ENCODE measurements around the gene TRIM72. TPM values are rescaled to one million over a fixed set of nuclear protein-coding genes. Genes with fewer than 3 reads are reported as not detected.

Gene TRIM72
- polyA plus RNA-seq, 1 donor (not counting 4 experiments of a cell fraction or from before 2014, with no cell fraction given): not detected

DNA sequence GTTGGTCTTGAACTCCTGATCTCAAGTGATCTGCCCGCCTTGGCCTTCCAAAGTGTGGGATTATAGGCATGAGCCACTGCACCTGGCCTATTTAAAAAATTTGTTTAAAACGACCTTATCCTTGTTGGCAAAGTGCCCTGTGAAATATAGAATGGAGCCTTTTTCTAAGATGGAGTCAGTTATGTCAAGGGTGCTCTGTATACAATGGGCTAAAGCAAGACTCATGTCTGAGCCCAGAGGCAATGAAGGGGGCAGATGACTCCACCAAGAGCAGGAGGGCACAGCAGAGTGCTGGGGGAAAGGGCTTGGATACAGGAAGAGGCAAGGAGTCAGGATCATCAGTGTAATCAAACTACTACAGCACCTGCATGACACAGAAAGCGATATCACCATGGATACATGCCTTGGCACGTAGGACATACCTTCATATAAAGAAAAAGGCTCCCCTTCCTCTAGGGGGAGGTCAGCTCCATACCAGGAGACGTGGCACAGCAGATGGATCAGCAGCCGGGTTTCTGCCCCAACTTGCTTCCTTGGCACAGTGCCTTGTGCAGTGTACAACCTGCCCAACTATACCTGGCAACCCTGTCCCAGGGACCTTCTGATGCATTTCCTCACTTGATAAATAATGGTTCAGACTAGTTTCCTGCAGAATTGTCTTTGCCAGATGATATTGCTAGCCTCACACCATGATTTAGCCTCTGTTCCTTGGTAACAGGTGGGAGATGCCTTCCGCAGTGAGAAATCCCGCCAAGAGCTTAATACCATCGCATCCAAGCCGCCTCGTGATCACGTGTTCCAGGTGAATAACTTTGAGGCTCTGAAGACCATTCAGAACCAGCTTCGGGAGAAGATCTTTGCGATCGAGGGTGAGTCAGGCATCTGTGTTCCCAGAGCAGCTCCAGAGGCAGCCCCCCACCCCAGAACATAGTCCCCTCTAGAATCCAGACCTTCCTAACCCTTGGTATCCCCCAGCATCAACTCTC is 61.2 kb downstream of the TRIM72 start:
- TF ChIP-seq EZH2 (IDR thresholded peaks at IDR 0.05; ENCODE audit: low read length): no peak
- TF ChIP-seq, protein P1, sequence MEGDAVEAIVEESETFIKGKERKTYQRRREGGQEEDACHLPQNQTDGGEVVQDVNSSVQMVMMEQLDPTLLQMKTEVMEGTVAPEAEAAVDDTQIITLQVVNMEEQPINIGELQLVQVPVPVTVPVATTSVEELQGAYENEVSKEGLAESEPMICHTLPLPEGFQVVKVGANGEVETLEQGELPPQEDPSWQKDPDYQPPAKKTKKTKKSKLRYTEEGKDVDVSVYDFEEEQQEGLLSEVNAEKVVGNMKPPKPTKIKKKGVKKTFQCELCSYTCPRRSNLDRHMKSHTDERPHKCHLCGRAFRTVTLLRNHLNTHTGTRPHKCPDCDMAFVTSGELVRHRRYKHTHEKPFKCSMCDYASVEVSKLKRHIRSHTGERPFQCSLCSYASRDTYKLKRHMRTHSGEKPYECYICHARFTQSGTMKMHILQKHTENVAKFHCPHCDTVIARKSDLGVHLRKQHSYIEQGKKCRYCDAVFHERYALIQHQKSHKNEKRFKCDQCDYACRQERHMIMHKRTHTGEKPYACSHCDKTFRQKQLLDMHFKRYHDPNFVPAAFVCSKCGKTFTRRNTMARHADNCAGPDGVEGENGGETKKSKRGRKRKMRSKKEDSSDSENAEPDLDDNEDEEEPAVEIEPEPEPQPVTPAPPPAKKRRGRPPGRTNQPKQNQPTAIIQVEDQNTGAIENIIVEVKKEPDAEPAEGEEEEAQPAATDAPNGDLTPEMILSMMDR (optimal IDR thresholded peaks at IDR 0.05 in 1 of 3, IDR thresholded peaks at IDR 0.05 in 1 of 3, conservative IDR thresholded peaks at IDR 0.05 in 1 of 3; ENCODE audit: extremely low read depth in 1 of 3, insufficient read depth in 2 of 3, low read length in 3 of 3): peak; percentile 38 to 57 (median 47)
- Histone ChIP-seq H3K4me2 (ENCODE audit: control insufficient read depth, extremely low read depth, insufficient read depth, low read depth, low read length) (no peak overlapping the region), H3K79me2 (ENCODE audit: control insufficient read depth, insufficient read depth, low read length) (no peaks in the 10 kb centered on the region), H3K9me3 (ENCODE audit: control insufficient read depth, low read depth, low read length) (no peaks in the 10 kb centered on the region), H3K27me3 (ENCODE audit: control insufficient read depth, extremely low read depth, insufficient read depth, low read length) (no peaks in the 10 kb centered on the region), H3K4me3 (ENCODE audit: control insufficient read depth in 2 of 3, extremely low read depth in 1 of 3, insufficient read depth in 2 of 3, low read depth in 1 of 3, low read length in 3 of 3) (no peak overlapping the region), H3K36me3 (ENCODE audit: control insufficient read depth in 2 of 2, extremely low read depth in 1 of 2, insufficient read depth in 2 of 2, low read length in 2 of 2) (no peaks in the 10 kb centered on the region), H3K9me1 (ENCODE audit: control insufficient read depth, extremely low read depth, insufficient read depth, low read length) (no peaks in the 10 kb centered on the region), H4K20me1 (ENCODE audit: control insufficient read depth, extremely low read depth, insufficient read depth, low read length) (no peaks in the 10 kb centered on the region), H3K4me1 (ENCODE audit: control insufficient read depth, extremely low read depth, insufficient read depth, low read length) (peaks cover 23% of the 10 kb centered on the region), H2AFZ (ENCODE audit: control insufficient read depth, low read length) (no peak overlapping the region), H3K9ac (ENCODE audit: control insufficient read depth, extremely low read depth, insufficient read depth, low read length) (no peak overlapping the region), H3K27ac (ENCODE audit: control insufficient read depth, insufficient read depth, low read length) (peak overlapping the region; percentile 55)
- DNase-seq (ENCODE audit: low read depth, low spot score) (peak; percentile 99), FAIRE-seq (peak; percentile 93)
- dilution Hi-C loops (cut with MboI; ENCODE audit: extremely low pct_ligation_motif_present, low sequenced_read_pairs): no loop called here

DNA sequence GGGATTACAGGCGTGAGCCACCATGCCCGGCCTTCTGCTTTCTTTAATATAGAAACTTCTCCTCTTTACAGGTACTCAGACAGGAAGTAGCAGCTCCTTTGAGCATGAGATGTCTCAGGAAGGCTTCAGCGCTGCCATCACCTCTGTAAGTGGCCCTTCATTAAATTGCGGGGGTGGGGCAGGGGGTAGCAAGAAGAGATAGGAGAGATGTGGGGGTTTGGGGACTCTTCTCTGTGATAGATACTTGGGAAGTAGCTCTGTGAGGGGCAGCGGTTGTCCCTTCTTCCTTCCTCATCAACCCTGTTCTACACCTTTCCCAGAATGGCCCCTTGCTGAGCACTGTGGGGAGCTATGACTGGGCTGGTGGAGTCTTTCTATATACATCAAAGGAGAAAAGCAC is 62.7 kb downstream of the TRIM72 start:
- H3K4me1 ChIP-seq (ENCODE audit: control insufficient read depth, extremely low read depth, insufficient read depth, low read length): peaks cover 23% of the 10 kb centered on the region
- no peaks in the 10 kb centered on the region for H3K27me3 ChIP-seq (ENCODE audit: control insufficient read depth, extremely low read depth, insufficient read depth, low read length)
- no peak overlapping the region for H3K4me2 ChIP-seq (ENCODE audit: control insufficient read depth, extremely low read depth, insufficient read depth, low read depth, low read length)
- H3K9me1 ChIP-seq (ENCODE audit: control insufficient read depth, extremely low read depth, insufficient read depth, low read length): no peaks in the 10 kb centered on the region
- no peaks in the 10 kb centered on the region for H3K9me3 ChIP-seq (ENCODE audit: control insufficient read depth, low read depth, low read length)
- FAIRE-seq (no peak), DNase-seq (ENCODE audit: low read depth, low spot score) (no peak)
- H3K36me3 ChIP-seq (ENCODE audit: control insufficient read depth in 2 of 2, extremely low read depth in 1 of 2, insufficient read depth in 2 of 2, low read length in 2 of 2): no peaks in the 10 kb centered on the region
- TF ChIP-seq EZH2 (IDR thresholded peaks at IDR 0.05; ENCODE audit: low read length): no peak
- TF ChIP-seq, protein P1 (optimal IDR thresholded peaks at IDR 0.05 in 1 of 3, IDR thresholded peaks at IDR 0.05 in 1 of 3, conservative IDR thresholded peaks at IDR 0.05 in 1 of 3; ENCODE audit: extremely low read depth in 1 of 3, insufficient read depth in 2 of 3, low read length in 3 of 3): no peak
- H3K27ac ChIP-seq (ENCODE audit: control insufficient read depth, insufficient read depth, low read length): no peak overlapping the region
- dilution Hi-C loops (cut with MboI; ENCODE audit: extremely low pct_ligation_motif_present, low sequenced_read_pairs): no loop called here
- no peak overlapping the region for H3K9ac ChIP-seq (ENCODE audit: control insufficient read depth, extremely low read depth, insufficient read depth, low read length)
- no peak overlapping the region for H3K4me3 ChIP-seq (ENCODE audit: control insufficient read depth in 2 of 3, extremely low read depth in 1 of 3, insufficient read depth in 2 of 3, low read depth in 1 of 3, low read length in 3 of 3)
- H3K79me2 ChIP-seq (ENCODE audit: control insufficient read depth, insufficient read depth, low read length): no peaks in the 10 kb centered on the region
- H2AFZ ChIP-seq (ENCODE audit: control insufficient read depth, low read length): no peak overlapping the region
- no peaks in the 10 kb centered on the region for H4K20me1 ChIP-seq (ENCODE audit: control insufficient read depth, extremely low read depth, insufficient read depth, low read length)
